B cell (primary cell): ENCODE data around the gene SLC37A2.
"Not testable (repeated sequence)": the region's sequence is repeated elsewhere in the genome, so short reads cannot be mapped to it uniquely, and the experiment has no call there.

ENCODE experiments used
- CTCF ChIP-seq: fragments of 200-600 bp; IDR thresholded peaks from one replicate; pipeline ENCODE4 v1.8.0; 2022; ENCODE audit warnings: antibody characterized with exemption, mild to moderate bottlenecking
- EZH2 ChIP-seq: IDR thresholded peaks from 2 replicates; pipeline ENCODE4 v1.6.1; 2012; ENCODE audit warnings: borderline replicate concordance, low read depth, mild to moderate bottlenecking, moderate library complexity, low read length; ENCODE audit not compliant: insufficient read depth, poor library complexity, severe bottlenecking

DNA sequence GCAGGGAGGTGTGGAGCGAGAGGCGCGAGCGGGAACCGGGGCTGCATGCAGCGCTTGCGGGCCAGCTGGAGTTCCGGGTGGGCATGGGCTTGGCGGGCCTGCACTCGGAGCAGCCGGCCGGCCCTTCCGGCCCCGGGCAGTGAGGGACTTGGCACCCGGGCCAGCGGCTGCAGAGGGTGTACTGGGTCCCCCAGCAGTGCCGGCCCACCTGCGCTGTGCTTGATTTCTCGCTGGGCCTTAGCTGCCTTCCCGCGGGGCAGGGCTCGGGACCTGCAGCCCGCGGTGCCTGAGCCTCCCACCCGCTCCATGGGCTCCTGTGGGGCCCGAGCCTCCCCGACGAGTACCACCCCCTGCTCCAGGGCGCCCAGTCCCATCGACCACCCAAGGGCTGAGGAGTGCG lies 26.4 kb downstream of the SLC37A2 start:
- not testable (repeated sequence) for TF ChIP-seq CTCF, EZH2
